Breast epithelium (tissue), 4 donors: ENCODE data around the gene NCK2. TPM values are rescaled to one million over a fixed set of nuclear protein-coding genes. Genes with fewer than 3 reads are reported as not detected.
A peak's percentile ranks its signal among the peaks of the same experiment; 100 is the strongest.

Experiments
- DNase-seq, 2 donors: peaks; one replicate each; pipeline ENCODE4 v3.0.0-alpha.2; 2019; ENCODE audit warnings: low spot score in 2 of 2
- H3K27ac ChIP-seq, 2 donors: fragments of 200-600 bp; sonication (generic) in 1 of 2; one replicate each; pipeline ENCODE4 v1.5.1; 2016 to 2019; ENCODE audit warnings: mild to moderate bottlenecking in 1 of 2
- H3K27me3 ChIP-seq, 2 donors: fragments of 200-600 bp; sonication (generic) in 1 of 2; one replicate each; pipeline versions ENCODE4 v1.5.1 to v1.6.0; 2017 to 2019; ENCODE audit warnings: control low read depth in 1 of 2, mild to moderate bottlenecking in 1 of 2
- H3K36me3 ChIP-seq: fragments of 200-600 bp; one replicate; pipeline ENCODE4 v1.5.1; 2019
- H3K4me1 ChIP-seq, 2 donors: fragments of 200-600 bp; sonication (generic); one replicate each; pipeline ENCODE4 v1.5.1; 2016 to 2019; ENCODE audit warnings: control low read depth in 1 of 2
- H3K4me3 ChIP-seq, 3 donors: fragments of 200-600 bp; sonication (generic); 1 replicate in 2 of 3; 2 replicates in 1 of 3; pipeline ENCODE4 v1.5.1; 2016 to 2019; ENCODE audit warnings: mild to moderate bottlenecking in 3 of 3, moderate library complexity in 2 of 3
- H3K9me3 ChIP-seq, 2 donors: fragments of 200-600 bp; sonication (generic) in 1 of 2; one replicate each; pipeline ENCODE4 v1.5.1; 2016 to 2019; ENCODE audit warnings: control low read depth in 1 of 2
- CTCF ChIP-seq, 3 donors: fragments of 450-650 bp; IDR thresholded peaks; one replicate each; pipeline ENCODE4 v1.5.1; 2016 to 2017; ENCODE audit warnings: antibody characterized with exemption in 3 of 3, mild to moderate bottlenecking in 3 of 3, moderate library complexity in 3 of 3
- POLR2A ChIP-seq: fragments of 450-650 bp; IDR thresholded peaks from one replicate; pipeline ENCODE4 v1.6.1; 2016; ENCODE audit warnings: antibody characterized with exemption, mild to moderate bottlenecking, moderate library complexity
- POLR2AphosphoS5 ChIP-seq, 3 donors: sonication (generic); formaldehyde crosslinking; IDR thresholded peaks; one replicate each; pipeline ENCODE4 v1.6.1; 2017; ENCODE audit warnings: antibody characterized with exemption in 3 of 3
- intact Hi-C: fragments of 100-400 bp; cut with DNase I; formaldehyde crosslinking; loops from one replicate; pipeline ENCODE4 v1.15.1; 2023; ENCODE audit warnings: low total_unique reads
- total RNA-seq, 3 donors: library from RNA; depleted of rRNA; stranded (reverse); fragments of >200 nt; gene quantifications; one replicate each; pipeline ENCODE4 v1.1.0, GENCODE V29; 2016

Gene NCK2
- total RNA-seq, 3 donors from 2014 or later: 42.0 to 54.3 (median 46.9) TPM

GRCh38 chr2:105772362-105772761 lies 27.6 kb downstream of the NCK2 start:
- Histone ChIP-seq H3K4me1 (peaks cover 0 to 15% of the 10 kb centered on the region in 2 donors), H3K27ac (peak overlapping the region; percentile 30 to 68), H3K27me3 (no peaks in the 10 kb centered on the region), H3K9me3 (no peaks in the 10 kb centered on the region), H3K4me3 (no peak overlapping the region), H3K36me3 (no peaks in the 10 kb centered on the region)
- no peak for DNase-seq
- intact Hi-C loops: no loop called here
- TF ChIP-seq POLR2A (no peak), CTCF (IDR thresholded peaks at IDR 0.05) (no peak), POLR2AphosphoS5 (IDR thresholded peaks at IDR 0.05) (no peak)

- intact Hi-C loops: no loop called here
- Histone ChIP-seq H3K4me1 (peaks cover 0 to 23% of the 10 kb centered on the region in 2 donors), H3K27me3 (no peaks in the 10 kb centered on the region), H3K36me3 (no peaks in the 10 kb centered on the region), H3K27ac (peak overlapping the region in 1 of 2 donors; percentile 27), H3K9me3 (no peaks in the 10 kb centered on the region), H3K4me3 (no peak overlapping the region)
- TF ChIP-seq POLR2AphosphoS5 (IDR thresholded peaks at IDR 0.05) (no peak), CTCF (IDR thresholded peaks at IDR 0.05) (no peak), POLR2A (no peak)
- DNase-seq: no peak
Observed at GRCh38 chr2:105773568-105773967, 28.9 kb downstream of the NCK2 start.

- Histone ChIP-seq H3K36me3 (no peaks in the 10 kb centered on the region), H3K4me3 (no peak overlapping the region), H3K9me3 (no peaks in the 10 kb centered on the region), H3K27ac (peak overlapping the region in 1 of 2 donors; percentile 36), H3K4me1 (peaks cover 0 to 24% of the 10 kb centered on the region in 2 donors), H3K27me3 (no peaks in the 10 kb centered on the region)
- intact Hi-C loops: no loop called here
- DNase-seq: no peak
- TF ChIP-seq CTCF (IDR thresholded peaks at IDR 0.05): no peak
- TF ChIP-seq POLR2A: no peak
- no peak for TF ChIP-seq POLR2AphosphoS5 (IDR thresholded peaks at IDR 0.05)
Observed at GRCh38 chr2:105774781-105775337, 30.1 kb downstream of the NCK2 start.

- Histone ChIP-seq H3K27ac (peak overlapping the region in 1 of 2 donors; percentile 51), H3K27me3 (no peaks in the 10 kb centered on the region), H3K9me3 (no peaks in the 10 kb centered on the region), H3K4me1 (peaks cover 0 to 24% of the 10 kb centered on the region in 2 donors), H3K36me3 (no peaks in the 10 kb centered on the region), H3K4me3 (peak overlapping the region in 1 of 3 donors; percentile 6)
- TF ChIP-seq CTCF (IDR thresholded peaks at IDR 0.05) (no peak), POLR2AphosphoS5 (IDR thresholded peaks at IDR 0.05) (no peak), POLR2A (no peak)
- intact Hi-C loops: no loop called here
- DNase-seq: no peak
Observed at GRCh38 chr2:105775809-105776559, 31.3 kb downstream of the NCK2 start.

GRCh38 chr2:105776560-105776928 lies 31.8 kb downstream of the NCK2 start:
- TF ChIP-seq POLR2A: no peak
- no peak for TF ChIP-seq POLR2AphosphoS5 (IDR thresholded peaks at IDR 0.05)
- no peak for TF ChIP-seq CTCF (IDR thresholded peaks at IDR 0.05)

More at GRCh38 chr2:105776560-105776928, 31.8 kb downstream of the NCK2 start:
- no peak for DNase-seq
- Histone ChIP-seq H3K9me3 (no peaks in the 10 kb centered on the region), H3K36me3 (no peaks in the 10 kb centered on the region), H3K4me3 (peak overlapping the region in 1 of 3 donors; percentile 6), H3K27ac (peak overlapping the region in 1 of 2 donors; percentile 51), H3K27me3 (no peaks in the 10 kb centered on the region), H3K4me1 (peaks cover 0 to 24% of the 10 kb centered on the region in 2 donors)
- intact Hi-C loops: no loop called here
